Activated CD4-positive, CD25-positive, alpha-beta regulatory T cell treated with anti-CD3 and anti-CD28 coated beads, Interleukin-2, amount 50 U/mL, for 16 hours (primary cell): ENCODE results near the gene WDR55.
"Not testable (repeated sequence)": the region's sequence is repeated elsewhere in the genome, so short reads cannot be mapped to it uniquely, and the experiment has no call there.

Experiments used
- DNase-seq: peaks from one replicate; pipeline ENCODE4 v3.0.0-alpha.2; 2020; ENCODE audit warnings: low read depth, low spot score

Gene WDR55

GRCh38 chr5:140664359-140665119 is at the start of gene WDR55:
Gene WDR55, plus strand, starts transcription at chr5:140664904. Its CDS starts 9 bp downstream, at chr5:140664913.
- peak; percentile 93 for DNase-seq

- DNase-seq: no peak
Measured at GRCh38 chr5:140622301-140622700, 42.4 kb upstream of the WDR55 start.

- not testable (repeated sequence) for DNase-seq
Measured at GRCh38 chr5:140623061-140623460, 41.6 kb upstream of the WDR55 start.

- not testable (repeated sequence) for DNase-seq
Measured at GRCh38 chr5:140624886-140625285, 39.8 kb upstream of the WDR55 start.

- DNase-seq: no peak
Measured at GRCh38 chr5:140627972-140628371, 36.7 kb upstream of the WDR55 start.

- no peak for DNase-seq
Measured at GRCh38 chr5:140628711-140629110, 36.0 kb upstream of the WDR55 start.

- no peak for DNase-seq
Measured at GRCh38 chr5:140630292-140631035, 34.2 kb upstream of the WDR55 start.

- no peak for DNase-seq
Measured at GRCh38 chr5:140631036-140631417, 33.7 kb upstream of the WDR55 start.

GRCh38 chr5:140631831-140632365 is 32.8 kb upstream of the WDR55 start:
- no peak for DNase-seq

GRCh38 chr5:140632366-140633020 is 32.2 kb upstream of the WDR55 start:
- DNase-seq: no peak

GRCh38 chr5:140633021-140633471 is 31.7 kb upstream of the WDR55 start, which contains the start of gene CD14:
Gene CD14, minus strand, starts transcription at chr5:140633175. Its CDS starts 104 bp downstream, at chr5:140633071.
- no peak for DNase-seq

- no peak for DNase-seq
Measured at GRCh38 chr5:140633501-140633900, 31.2 kb upstream of the WDR55 start.

GRCh38 chr5:140634103-140634502 is 30.6 kb upstream of the WDR55 start:
- DNase-seq: no peak

- no peak for DNase-seq
Measured at GRCh38 chr5:140635291-140636257, 29.1 kb upstream of the WDR55 start.

- DNase-seq: no peak
Measured at GRCh38 chr5:140637371-140638100, 27.2 kb upstream of the WDR55 start.

- not testable (repeated sequence) for DNase-seq
Measured at GRCh38 chr5:140638898-140639147, 25.9 kb upstream of the WDR55 start.

- peak; percentile 91 for DNase-seq
Measured at GRCh38 chr5:140639148-140639981, 25.3 kb upstream of the WDR55 start, which contains the start of gene TMCO6. Gene TMCO6, plus strand, starts transcription at chr5:140639451. Its CDS starts 77 bp downstream, at chr5:140639528.

GRCh38 chr5:140641716-140642115 is 23.0 kb upstream of the WDR55 start:
- DNase-seq: no peak

GRCh38 chr5:140642718-140643117 is 22.0 kb upstream of the WDR55 start:
- DNase-seq: no peak
